Measurements from ENCODE around the gene MATN1. TPM values are rescaled to one million over a fixed set of nuclear protein-coding genes. Genes with fewer than 3 reads are reported as not detected.

Gene MATN1
- total RNA-seq, 1 experiment from 2014 or later, result 0.24 TPM

GRCh38 chr1:30762152-30762929 is 39.0 kb upstream of the MATN1 start:
- POLR2A ChIA-PET, result no interaction called here
- H3K27me3 Mint-ChIP-seq (ENCODE audit: low read depth), result no peaks in the 10 kb centered on the region
- H3K4me1 Mint-ChIP-seq, result peaks cover 17% of the 10 kb centered on the region
- H3K9me3 Mint-ChIP-seq, result peaks cover 9% of the 10 kb centered on the region; the same call in 1 of the 2 replicates
- no peak for TF ChIP-seq GTF2I (CRISPR knock-in tag; conservative IDR thresholded peaks at IDR 0.05)
- TF ChIP-seq ZNF423 (CRISPR knock-in tag; IDR thresholded peaks at IDR 0.05), result no peak
- no peak for TF ChIP-seq NR2C2 (CRISPR knock-in tag; IDR thresholded peaks at IDR 0.05)
- no peak for TF ChIP-seq OVOL2 (CRISPR knock-in tag; IDR thresholded peaks at IDR 0.05; ENCODE audit: borderline replicate concordance)
- no peak for TF ChIP-seq NFE2L1 (CRISPR knock-in tag; IDR thresholded peaks at IDR 0.05)
- no peak overlapping the region for H3K27ac Mint-ChIP-seq
- CTCF ChIA-PET, result interaction anchor here (0.8 to 2.6 kb wide), 10 partner anchors 12 to 148 kb away, joined by 3 to 17 read pairs (median 5); no protein-coding TSS in a partner anchor
- DNase-seq (ENCODE audit: low spot score) (no peak), ATAC-seq (no peak)
- peaks cover 3% of the 10 kb centered on the region; the same call in 1 of the 2 replicates for H3K36me3 Mint-ChIP-seq
- no peak overlapping the region for H3K4me3 Mint-ChIP-seq

- CTCF ChIA-PET, result interaction anchor here (0.8 to 2.6 kb wide), 11 partner anchors 9 to 148 kb away, joined by 3 to 17 read pairs (median 5); no protein-coding TSS in a partner anchor
- peaks cover 19% of the 10 kb centered on the region for H3K4me1 Mint-ChIP-seq
- peaks cover 9% of the 10 kb centered on the region; the same call in 1 of the 2 replicates for H3K9me3 Mint-ChIP-seq
- H3K36me3 Mint-ChIP-seq, result peaks cover 3% of the 10 kb centered on the region; the same call in 1 of the 2 replicates
- DNase-seq (ENCODE audit: low spot score), result no peak
- no peak overlapping the region for H3K4me3 Mint-ChIP-seq
- POLR2A ChIA-PET, result no interaction called here
- H3K27ac Mint-ChIP-seq, result no peak overlapping the region
- ATAC-seq, result no peak; the same call in none of the 2 replicates
- H3K27me3 Mint-ChIP-seq (ENCODE audit: low read depth), result no peaks in the 10 kb centered on the region
- TF ChIP-seq ATF2 (CRISPR knock-in tag; IDR thresholded peaks at IDR 0.05; ENCODE audit: borderline replicate concordance, low read depth), result no peak
- TF ChIP-seq FOXK1 (CRISPR knock-in tag; IDR thresholded peaks at IDR 0.05), result no peak
- no peak for TF ChIP-seq NFE2L1 (CRISPR knock-in tag; IDR thresholded peaks at IDR 0.05)
- TF ChIP-seq AR (CRISPR knock-in tag; IDR thresholded peaks at IDR 0.05), result no peak
- TF ChIP-seq CREB1 (CRISPR knock-in tag; IDR thresholded peaks at IDR 0.05), result no peak
- no peak for TF ChIP-seq PRDM15 (CRISPR knock-in tag; IDR thresholded peaks at IDR 0.05)
- TF ChIP-seq PREB (CRISPR knock-in tag; IDR thresholded peaks at IDR 0.05; ENCODE audit: borderline replicate concordance), result no peak
- TF ChIP-seq USF2 (CRISPR knock-in tag; IDR thresholded peaks at IDR 0.05), result no peak
- TF ChIP-seq E2F4 (CRISPR knock-in tag; IDR thresholded peaks at IDR 0.05; ENCODE audit: borderline replicate concordance, low read depth), result no peak
- TF ChIP-seq MLX (CRISPR knock-in tag; IDR thresholded peaks at IDR 0.05), result no peak
- TF ChIP-seq CBFB (CRISPR knock-in tag; IDR thresholded peaks at IDR 0.05; ENCODE audit: low read depth), result no peak
- no peak for TF ChIP-seq E2F5 (CRISPR knock-in tag; IDR thresholded peaks at IDR 0.05)
- no peak for TF ChIP-seq SMAD4 (CRISPR knock-in tag; IDR thresholded peaks at IDR 0.05)
Observed at GRCh38 chr1:30761381-30762151, 38.2 kb upstream of the MATN1 start.

All from WTC11 (cell line).